Superior temporal gyrus (tissue), 1 donor: ENCODE data around the gene MYL4.

ENCODE experiments used
- DNase-seq: peaks from one replicate; pipeline ENCODE4 v3.0.0-alpha.2; 2016; ENCODE audit errors: extremely low spot score

Gene MYL4

GRCh38 chr17:47273245-47273644 lies 64.1 kb downstream of the MYL4 start:
- no peak for DNase-seq
